Stimulated activated CD4-positive, alpha-beta T cell treated with anti-CD3 and anti-CD28 coated beads, TNF-alpha, amount 100 ng/mL, for 1 hour (primary cell): ENCODE results near the gene GOSR1.
"Not testable (repeated sequence)": the region's sequence is repeated elsewhere in the genome, so short reads cannot be mapped to it uniquely, and the experiment has no call there.

Source experiments
- DNase-seq, 3 donors: peaks; one replicate each; pipeline ENCODE4 v3.0.0-alpha.2; 2020; ENCODE audit warnings: low read depth in 3 of 3, low spot score in 1 of 3

GOSR1 gene

GRCh38 chr17:30560117-30561026, 83.2 kb downstream of the GOSR1 start:
- DNase-seq = not testable (repeated sequence)

GRCh38 chr17:30561766-30562165, 84.6 kb downstream of the GOSR1 start:
- DNase-seq = not testable (repeated sequence)

GRCh38 chr17:30563131-30563904, 86.1 kb downstream of the GOSR1 start:
- not testable (repeated sequence) for DNase-seq

GRCh38 chr17:30563905-30564390, 86.7 kb downstream of the GOSR1 start:
- not testable (repeated sequence) for DNase-seq

- DNase-seq = not testable (repeated sequence)
These were observed 87.3 kb downstream of the GOSR1 start for GRCh38 chr17:30564422-30565072.

- no peak for DNase-seq
These were observed 88.1 kb downstream of the GOSR1 start for GRCh38 chr17:30565073-30565935.

GRCh38 chr17:30566104-30566503, 88.9 kb downstream of the GOSR1 start:
- DNase-seq = not testable (repeated sequence)

- DNase-seq = not testable (repeated sequence)
These were observed 89.5 kb downstream of the GOSR1 start for GRCh38 chr17:30566516-30567225.

- DNase-seq = no peak
These were observed 90.3 kb downstream of the GOSR1 start for GRCh38 chr17:30567231-30568116.

GRCh38 chr17:30568117-30568430, 90.9 kb downstream of the GOSR1 start:
- no peak for DNase-seq

- not testable (repeated sequence) for DNase-seq
These were observed 92.4 kb downstream of the GOSR1 start for GRCh38 chr17:30569531-30570175.

GRCh38 chr17:30570191-30570590, 93.0 kb downstream of the GOSR1 start:
- no peak for DNase-seq

- no peak for DNase-seq
These were observed 93.5 kb downstream of the GOSR1 start for GRCh38 chr17:30570596-30571265.

GRCh38 chr17:30571404-30571803, 94.2 kb downstream of the GOSR1 start:
- not testable (repeated sequence) for DNase-seq

GRCh38 chr17:30571921-30572320, 94.7 kb downstream of the GOSR1 start:
- no peak for DNase-seq

GRCh38 chr17:30572651-30573554, 95.7 kb downstream of the GOSR1 start:
- not testable (repeated sequence) for DNase-seq
